Measurements from ENCODE around the gene ST6GALNAC6.

- TF ChIP-seq, protein P1, sequence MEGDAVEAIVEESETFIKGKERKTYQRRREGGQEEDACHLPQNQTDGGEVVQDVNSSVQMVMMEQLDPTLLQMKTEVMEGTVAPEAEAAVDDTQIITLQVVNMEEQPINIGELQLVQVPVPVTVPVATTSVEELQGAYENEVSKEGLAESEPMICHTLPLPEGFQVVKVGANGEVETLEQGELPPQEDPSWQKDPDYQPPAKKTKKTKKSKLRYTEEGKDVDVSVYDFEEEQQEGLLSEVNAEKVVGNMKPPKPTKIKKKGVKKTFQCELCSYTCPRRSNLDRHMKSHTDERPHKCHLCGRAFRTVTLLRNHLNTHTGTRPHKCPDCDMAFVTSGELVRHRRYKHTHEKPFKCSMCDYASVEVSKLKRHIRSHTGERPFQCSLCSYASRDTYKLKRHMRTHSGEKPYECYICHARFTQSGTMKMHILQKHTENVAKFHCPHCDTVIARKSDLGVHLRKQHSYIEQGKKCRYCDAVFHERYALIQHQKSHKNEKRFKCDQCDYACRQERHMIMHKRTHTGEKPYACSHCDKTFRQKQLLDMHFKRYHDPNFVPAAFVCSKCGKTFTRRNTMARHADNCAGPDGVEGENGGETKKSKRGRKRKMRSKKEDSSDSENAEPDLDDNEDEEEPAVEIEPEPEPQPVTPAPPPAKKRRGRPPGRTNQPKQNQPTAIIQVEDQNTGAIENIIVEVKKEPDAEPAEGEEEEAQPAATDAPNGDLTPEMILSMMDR (IDR thresholded peaks at IDR 0.05): no peak
- TF ChIP-seq POLR2A (IDR thresholded peaks at IDR 0.05): no peak
- TF ChIP-seq POLR2AphosphoS5 (IDR thresholded peaks at IDR 0.05): no peak
These were observed 26.8 kb upstream of the ST6GALNAC6 start for GRCh38 chr9:127925959-127926905.
